Astrocyte of the cerebellum (primary cell): Measurements from ENCODE around the gene CGRRF1.

ENCODE experiments used
- DNase-seq: peaks from one replicate; pipeline ENCODE4 v3.0.0-alpha.2; 2011; ENCODE audit warnings: low read depth
- H3K4me3 ChIP-seq: 2 replicates; pipeline ENCODE4 v1.5.1; 2011; ENCODE audit warnings: mild to moderate bottlenecking, low read depth, low read length, moderate library complexity
- in situ Hi-C: cut with HindIII; loops from 2 replicates; pipeline ENCODE4 v1.10.0; 2017; ENCODE audit warnings: low sequenced_read_pairs
- TF ChIP-seq, protein P1 (sequence below): IDR thresholded peaks from 2 replicates; pipeline ENCODE4 v1.5.1; 2012; ENCODE audit warnings: low read length, low read depth, moderate library complexity, mild to moderate bottlenecking; ENCODE audit errors: missing control alignments

CGRRF1 gene

DNA sequence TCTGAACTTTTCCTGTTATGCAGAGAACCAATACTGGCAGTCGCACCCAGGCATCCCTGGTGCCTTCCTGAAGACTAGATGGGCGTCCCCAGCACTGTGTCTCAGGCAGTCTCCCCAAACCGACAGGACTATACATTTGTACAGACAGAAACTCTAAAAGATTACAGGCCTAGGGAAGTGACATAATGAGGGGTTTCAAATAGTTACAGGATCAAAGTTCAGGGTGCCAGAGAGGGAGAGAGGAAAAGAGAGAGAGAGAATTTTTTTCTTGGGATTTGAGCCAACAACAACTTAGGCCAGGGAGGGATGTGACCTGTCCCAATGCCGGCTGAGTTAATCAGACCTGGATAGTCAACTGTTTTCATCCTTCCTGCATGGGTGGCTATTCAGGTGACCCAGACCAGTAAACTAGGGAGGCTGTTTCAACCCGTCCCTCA is 11.6 kb upstream of the CGRRF1 start:
- H3K4me3 ChIP-seq = no peak overlapping the region
- in situ Hi-C loops = no loop called here
- TF ChIP-seq, protein P1, sequence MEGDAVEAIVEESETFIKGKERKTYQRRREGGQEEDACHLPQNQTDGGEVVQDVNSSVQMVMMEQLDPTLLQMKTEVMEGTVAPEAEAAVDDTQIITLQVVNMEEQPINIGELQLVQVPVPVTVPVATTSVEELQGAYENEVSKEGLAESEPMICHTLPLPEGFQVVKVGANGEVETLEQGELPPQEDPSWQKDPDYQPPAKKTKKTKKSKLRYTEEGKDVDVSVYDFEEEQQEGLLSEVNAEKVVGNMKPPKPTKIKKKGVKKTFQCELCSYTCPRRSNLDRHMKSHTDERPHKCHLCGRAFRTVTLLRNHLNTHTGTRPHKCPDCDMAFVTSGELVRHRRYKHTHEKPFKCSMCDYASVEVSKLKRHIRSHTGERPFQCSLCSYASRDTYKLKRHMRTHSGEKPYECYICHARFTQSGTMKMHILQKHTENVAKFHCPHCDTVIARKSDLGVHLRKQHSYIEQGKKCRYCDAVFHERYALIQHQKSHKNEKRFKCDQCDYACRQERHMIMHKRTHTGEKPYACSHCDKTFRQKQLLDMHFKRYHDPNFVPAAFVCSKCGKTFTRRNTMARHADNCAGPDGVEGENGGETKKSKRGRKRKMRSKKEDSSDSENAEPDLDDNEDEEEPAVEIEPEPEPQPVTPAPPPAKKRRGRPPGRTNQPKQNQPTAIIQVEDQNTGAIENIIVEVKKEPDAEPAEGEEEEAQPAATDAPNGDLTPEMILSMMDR = no peak
- no peak for DNase-seq

GRCh38 chr14:54498579-54498978 is 11.1 kb upstream of the CGRRF1 start:
- no peak for DNase-seq
- in situ Hi-C loops = no loop called here
- no peak overlapping the region for H3K4me3 ChIP-seq
- TF ChIP-seq, protein P1 = no peak

GRCh38 chr14:54500744-54501143 is 9.0 kb upstream of the CGRRF1 start:
- no peak overlapping the region for H3K4me3 ChIP-seq
- TF ChIP-seq, protein P1 = no peak
- no peak for DNase-seq
- in situ Hi-C loops = no loop called here

DNA sequence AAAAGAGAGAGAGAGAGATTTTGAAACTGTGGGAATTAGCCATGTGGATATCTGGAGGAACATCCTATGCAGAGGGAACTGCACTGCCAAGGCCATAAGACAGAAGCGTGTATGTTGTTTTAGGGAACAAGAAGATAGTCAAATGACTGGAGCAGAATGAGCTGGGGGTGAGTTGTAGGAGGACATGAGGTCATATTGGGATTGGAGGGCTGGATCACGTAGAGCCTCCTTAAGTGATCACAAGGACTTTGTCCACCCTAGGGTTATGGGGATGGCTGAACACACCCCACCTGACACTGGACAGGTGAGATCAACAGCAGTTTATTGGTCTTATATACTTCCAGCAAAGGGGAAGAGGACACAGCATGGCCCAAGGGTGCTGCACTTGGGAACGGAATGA is 8.2 kb upstream of the CGRRF1 start:
- TF ChIP-seq, protein P1 = no peak
- DNase-seq = no peak
- no peak overlapping the region for H3K4me3 ChIP-seq
- in situ Hi-C loops = no loop called here

- in situ Hi-C loops = no loop called here
- DNase-seq = no peak
- no peak overlapping the region for H3K4me3 ChIP-seq
- TF ChIP-seq, protein P1 = no peak
Measured at GRCh38 chr14:54502602-54503001, 7.1 kb upstream of the CGRRF1 start.

DNA sequence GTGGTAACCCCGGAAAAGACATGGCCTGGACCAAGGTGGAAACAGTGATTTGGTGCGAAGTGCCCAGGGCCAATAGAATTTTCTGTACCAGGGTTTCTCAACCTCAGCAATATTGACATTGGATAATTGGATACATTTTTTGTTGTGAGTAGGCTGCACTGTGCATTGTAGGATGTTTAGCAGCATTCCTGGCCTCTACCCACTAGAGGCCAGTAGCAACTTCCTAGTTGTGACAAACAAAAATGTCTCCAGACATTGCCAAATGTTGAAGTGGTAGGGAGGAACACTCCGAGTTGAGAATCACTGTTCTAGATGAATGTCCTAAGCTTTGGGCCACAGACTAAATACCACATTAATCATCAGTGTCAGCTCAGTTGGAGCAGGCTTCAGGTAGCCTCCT is 6.2 kb upstream of the CGRRF1 start:
- in situ Hi-C loops = no loop called here
- no peak overlapping the region for H3K4me3 ChIP-seq
- DNase-seq = no peak
- TF ChIP-seq, protein P1 = peak; percentile 58

DNA sequence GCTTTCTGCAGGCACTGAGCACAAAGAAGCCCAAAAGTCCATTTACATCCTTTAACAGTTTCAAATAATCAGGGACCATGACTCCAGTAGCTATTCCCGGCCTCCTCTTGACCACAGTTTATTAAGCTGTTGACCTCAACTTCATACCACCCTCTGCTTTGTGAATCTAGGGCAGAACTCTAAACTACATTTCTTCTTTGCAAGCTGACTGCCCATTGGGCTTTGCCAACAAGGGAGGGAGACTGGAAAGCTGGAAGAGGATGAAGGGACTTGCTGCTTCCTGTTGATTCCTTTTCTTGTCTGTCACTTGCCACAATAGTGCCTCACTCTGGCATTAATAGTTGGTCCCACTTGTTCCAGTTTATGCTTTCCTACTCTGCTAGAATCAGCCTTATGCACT is 2.7 kb downstream of the CGRRF1 start:
- TF ChIP-seq, protein P1 = no peak
- no peak overlapping the region for H3K4me3 ChIP-seq
- in situ Hi-C loops = no loop called here
- DNase-seq = no peak
